HepG2 (cell line): ENCODE measurements around the gene PDZD2. TPM values are rescaled to one million over a fixed set of nuclear protein-coding genes. Genes with fewer than 3 reads are reported as not detected.

Experiments
- ATAC-seq: fragments of 200-7000 bp; cut with Tn5 transposase; 3 replicates; pipeline ENCODE4 v1.9.1; 2020; ENCODE audit warnings: mild to moderate bottlenecking, moderate library complexity
- BruUV-seq: library from RNA; stranded (reverse); fragments of 400-500 nt; replicated peaks from 2 replicates; lab custom pipeline; 2021; lab: Mats Ljungman, UMichigan
- CTCF ChIA-PET: fragments of 300-600 bp; formaldehyde crosslinking; extraction: SDS; loops from one replicate; lab custom pipeline; 2021; ENCODE audit warnings: low total read pairs, inconsistent platforms, low intra/inter-chr PET ratio; lab: Yijun Ruan, JAX
- POLR2A ChIA-PET: fragments of 350-600 bp; sonication (Branson Sonifier 250); formaldehyde crosslinking; loops from one replicate; lab custom pipeline; 2020; ENCODE audit warnings: antibody characterized with exemption, inconsistent platforms; lab: Yijun Ruan, JAX
- DNase-seq: peaks from one replicate; pipeline ENCODE4 v3.0.0-alpha.2; 2015; ENCODE audit warnings: low spot score
- FAIRE-seq: peaks from 3 replicates; lab custom pipeline; 2011; peaks lifted over from hg19 to GRCh38; lab: Jason Lieb, UNC
- H2AFZ ChIP-seq: one replicate; pipeline ENCODE4 v1.6.1; 2011; ENCODE audit warnings: low read length, inconsistent platforms
- H3K27ac ChIP-seq: fragments of 300-600 bp; 3 replicates; pipeline ENCODE4 v1.8.0; 2011; ENCODE audit warnings: mixed run types, mild to moderate bottlenecking, mixed read lengths, low read length, inconsistent platforms; ENCODE audit not compliant: insufficient read depth; ENCODE audit errors: extremely low read length
- H3K27me3 ChIP-seq, 2 experiments: fragments of 200-600 bp in 1 of 2; 2 replicates in 1 of 2; 3 replicates in 1 of 2; pipeline versions ENCODE4 v1.6.0 to v1.8.0; 2011; ENCODE audit warnings: low read length in 2 of 2, mild to moderate bottlenecking in 2 of 2, moderate library complexity in 2 of 2, inconsistent platforms in 1 of 2; ENCODE audit not compliant: insufficient read depth in 2 of 2, control insufficient read depth in 1 of 2
- H3K36me3 ChIP-seq, 2 experiments: fragments of 200-600 bp in 1 of 2; replicated peaks in 1 of 2; 2 replicates in 1 of 2; 3 replicates in 1 of 2; pipeline versions ENCODE4 v1.5.1 to v1.8.0; 2011; ENCODE audit warnings: low read length in 2 of 2, inconsistent platforms in 1 of 2; ENCODE audit not compliant: insufficient read depth in 2 of 2, control insufficient read depth in 1 of 2
- H3K4me1 ChIP-seq: 2 replicates; pipeline ENCODE4 v1.5.1; 2012; ENCODE audit warnings: low read length, inconsistent platforms; ENCODE audit not compliant: insufficient read depth
- H3K4me2 ChIP-seq: 2 replicates; pipeline ENCODE4 v1.6.0; 2011; ENCODE audit warnings: low read depth, low read length, inconsistent platforms
- H3K4me3 ChIP-seq, 3 experiments: fragments of 200-600 bp in 1 of 3; sonication (generic), shearing (Covaris generic) in 1 of 3; replicated peaks in 1 of 3; 2 replicates each; pipeline ENCODE4 v1.5.1; 2011 to 2016; ENCODE audit warnings: low read length in 3 of 3, inconsistent platforms in 2 of 3, low read depth in 2 of 3, mild to moderate bottlenecking in 2 of 3, control low read depth in 1 of 3, mixed read lengths in 1 of 3; ENCODE audit not compliant: insufficient read depth in 1 of 3
- H3K79me2 ChIP-seq: one replicate; pipeline ENCODE4 v1.6.1; 2011; ENCODE audit warnings: low read length, inconsistent platforms; ENCODE audit not compliant: insufficient read depth
- H3K9ac ChIP-seq: 2 replicates; pipeline ENCODE4 v1.6.0; 2011; ENCODE audit warnings: mild to moderate bottlenecking, low read depth, low read length, inconsistent platforms; ENCODE audit not compliant: insufficient read depth
- H3K9me3 ChIP-seq: 2 replicates; pipeline ENCODE4 v1.5.1; 2012; ENCODE audit warnings: mild to moderate bottlenecking, low read length
- H4K20me1 ChIP-seq: 2 replicates; pipeline ENCODE4 v1.6.0; 2011; ENCODE audit warnings: inconsistent platforms, mild to moderate bottlenecking, low read length, moderate library complexity; ENCODE audit not compliant: insufficient read depth
- CENPX ChIP-seq: sonication (generic); formaldehyde crosslinking; IDR thresholded peaks from 2 replicates; pipeline ENCODE4 v1.9.0; 2021; ENCODE audit warnings: mild to moderate bottlenecking, missing genetic modification reagents, moderate library complexity
- ELF1 ChIP-seq: sonication (generic); formaldehyde crosslinking; IDR thresholded peaks from 2 replicates; pipeline ENCODE4 v1.4.0; 2020; ENCODE audit warnings: missing genetic modification reagents
- ETV5 ChIP-seq: IDR thresholded peaks from 2 replicates; pipeline ENCODE4 v1.6.1; 2018; ENCODE audit warnings: missing biosample characterization, missing genetic modification reagents, inconsistent platforms, borderline replicate concordance
- EZH2 ChIP-seq: conservative IDR thresholded peaks from 2 replicates; pipeline ENCODE4 v1.6.1; 2012; ENCODE audit warnings: mild to moderate bottlenecking, low read depth, low read length, moderate library complexity
- GATAD2A ChIP-seq: IDR thresholded peaks from 2 replicates; pipeline ENCODE4 v1.6.1; 2016
- HDAC1 ChIP-seq: sonication (generic); formaldehyde crosslinking; IDR thresholded peaks from 2 replicates; pipeline ENCODE4 v1.5.1; 2020; ENCODE audit warnings: mild to moderate bottlenecking, missing genetic modification reagents
- IKZF1 ChIP-seq: fragments of 450-650 bp; IDR thresholded peaks from 2 replicates; pipeline ENCODE4 v1.7.1; 2016
- MIXL1 ChIP-seq: IDR thresholded peaks from 2 replicates; pipeline ENCODE4 v1.6.1; 2016
- PRPF4 ChIP-seq: fragments of 200-400 bp; formaldehyde crosslinking; IDR thresholded peaks from 2 replicates; pipeline ENCODE4 v1.6.1; 2016; ENCODE audit warnings: low read length, low read depth; ENCODE audit not compliant: poor library complexity, severe bottlenecking
- SNAPC4 ChIP-seq: sonication (generic); formaldehyde crosslinking; IDR thresholded peaks from 2 replicates; pipeline ENCODE4 v1.4.0; 2020; ENCODE audit warnings: mild to moderate bottlenecking, missing genetic modification reagents
- ZNF124 ChIP-seq: sonication (generic); formaldehyde crosslinking; IDR thresholded peaks from 2 replicates; pipeline ENCODE4 v1.4.0; 2020; ENCODE audit warnings: missing genetic modification reagents
- ZNF138 ChIP-seq: sonication (generic); formaldehyde crosslinking; IDR thresholded peaks from 2 replicates; pipeline ENCODE4 v1.5.0; 2020; ENCODE audit warnings: mild to moderate bottlenecking, low read depth, missing genetic modification reagents
- ZNF460 ChIP-seq: sonication (generic); formaldehyde crosslinking; IDR thresholded peaks from 2 replicates; pipeline ENCODE4 v1.5.1; 2020; ENCODE audit warnings: missing genetic modification reagents, mild to moderate bottlenecking, borderline replicate concordance
- ZNF468 ChIP-seq: sonication (generic); formaldehyde crosslinking; IDR thresholded peaks from 2 replicates; pipeline ENCODE4 v1.8.0; 2022; ENCODE audit warnings: mild to moderate bottlenecking, moderate library complexity, missing genetic modification reagents
- ZNF543 ChIP-seq: sonication (generic); formaldehyde crosslinking; IDR thresholded peaks from 2 replicates; pipeline ENCODE4 v1.4.0; 2020; ENCODE audit warnings: mild to moderate bottlenecking, missing genetic modification reagents
- ZSCAN9 ChIP-seq: IDR thresholded peaks from 2 replicates; pipeline ENCODE4 v1.6.1; 2016; ENCODE audit warnings: borderline replicate concordance
- WGBS: methylation state at CpG from one replicate; pipeline ENCODE4 v1.1.6; 2017; ENCODE audit warnings: low lambda C conversion rate; 5-methylcytosine and 5-hydroxymethylcytosine counted together
- in situ Hi-C: cut with HindIII; loops from 2 replicates; pipeline ENCODE4 v1.10.0; 2017; ENCODE audit warnings: low pct_unique_long_range_greater_than_20kb; ENCODE audit not compliant: extremely low pct_ligation_motif_present
- intact Hi-C: fragments of 100-400 bp; cut with micrococcal nuclease; formaldehyde crosslinking; loops from one replicate; pipeline ENCODE4 v1.10.0; 2022; ENCODE audit not compliant: unreplicated experiment
- polyA plus RNA-seq, 8 experiments: library from polyadenylated mRNA; depleted of rRNA in 3 of 8; stranded (reverse) in 7 of 8; unstranded in 1 of 8; fragments of >200 nt; fragmentation: Illumina TruSeq in 4 of 8; extraction: Trizol in 4 of 8; gene quantifications; 2 replicates each; pipeline versions ENCODE4 v1.2.1 to v1.2.3, GENCODE V29; 2011 to 2016; ENCODE audit warnings: low read depth in 4 of 8, missing spikeins in 1 of 8, mixed read lengths in 1 of 8; ENCODE audit not compliant: insufficient read depth in 1 of 8
- total RNA-seq, 5 experiments: library from RNA; depleted of rRNA; stranded (reverse); fragments of >200 nt; fragmentation: Illumina TruSeq; extraction: Trizol; gene quantifications; 2 replicates each; pipeline ENCODE4 v1.2.3, GENCODE V29; 2016; ENCODE audit warnings: low read depth in 1 of 5
- TF ChIP-seq, protein P1 (sequence below): sonication (generic); formaldehyde crosslinking; IDR thresholded peaks from 2 replicates; pipeline ENCODE4 v1.4.0; 2020; ENCODE audit warnings: missing genetic modification reagents

PDZD2 gene
- total and polyA plus RNA-seq, 2 of the 13 experiments (the other 11 are each of a cell fraction or from before 2014, with no cell fraction given) = 0.04 TPM; not detected in 1

DNA sequence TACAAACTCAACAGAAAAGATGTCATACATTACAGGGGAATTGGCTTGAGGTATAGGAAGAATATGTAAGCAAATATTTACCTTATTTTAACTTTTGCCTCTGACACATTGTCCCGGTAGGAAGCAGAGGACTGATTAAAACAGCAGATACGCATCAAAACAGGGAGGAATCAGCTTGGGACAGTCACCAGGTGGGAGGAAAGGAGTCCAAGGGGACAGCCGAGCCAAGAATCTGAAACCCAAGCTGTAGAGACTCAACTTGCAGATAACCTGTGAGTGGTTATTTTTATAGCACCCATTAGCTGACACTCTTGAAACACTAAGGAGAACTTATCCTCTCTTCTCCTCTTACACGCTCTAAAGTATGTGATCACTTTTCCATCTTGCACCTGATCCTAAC is 22.3 kb downstream of the PDZD2 start:
- BruUV-seq = no TSS peak
- Histone ChIP-seq H3K36me3 (no peaks in the 10 kb centered on the region), H3K4me2 (no peak overlapping the region), H3K79me2 (no peaks in the 10 kb centered on the region), H3K9me3 (no peaks in the 10 kb centered on the region), H3K4me3 (no peak overlapping the region), H3K4me1 (no peaks in the 10 kb centered on the region), H2AFZ (no peak overlapping the region), H3K27me3 (peaks cover 0 to 31% of the 10 kb centered on the region in 2 experiments; a peak in 4 of 5 replicates), H4K20me1 (no peaks in the 10 kb centered on the region), H3K9ac (no peak overlapping the region), H3K27ac (no peak overlapping the region)
- ChIA-PET POLR2A (no interaction called here), CTCF (no interaction called here)
- intact Hi-C loops = no loop called here
- WGBS = 25% methylated on average over 4 of the region's 4 CpGs
- no peak for TF ChIP-seq CENPX
- TF ChIP-seq MIXL1 (CRISPR knock-in tag) = no peak
- TF ChIP-seq IKZF1 = no peak
- TF ChIP-seq, protein P1, sequence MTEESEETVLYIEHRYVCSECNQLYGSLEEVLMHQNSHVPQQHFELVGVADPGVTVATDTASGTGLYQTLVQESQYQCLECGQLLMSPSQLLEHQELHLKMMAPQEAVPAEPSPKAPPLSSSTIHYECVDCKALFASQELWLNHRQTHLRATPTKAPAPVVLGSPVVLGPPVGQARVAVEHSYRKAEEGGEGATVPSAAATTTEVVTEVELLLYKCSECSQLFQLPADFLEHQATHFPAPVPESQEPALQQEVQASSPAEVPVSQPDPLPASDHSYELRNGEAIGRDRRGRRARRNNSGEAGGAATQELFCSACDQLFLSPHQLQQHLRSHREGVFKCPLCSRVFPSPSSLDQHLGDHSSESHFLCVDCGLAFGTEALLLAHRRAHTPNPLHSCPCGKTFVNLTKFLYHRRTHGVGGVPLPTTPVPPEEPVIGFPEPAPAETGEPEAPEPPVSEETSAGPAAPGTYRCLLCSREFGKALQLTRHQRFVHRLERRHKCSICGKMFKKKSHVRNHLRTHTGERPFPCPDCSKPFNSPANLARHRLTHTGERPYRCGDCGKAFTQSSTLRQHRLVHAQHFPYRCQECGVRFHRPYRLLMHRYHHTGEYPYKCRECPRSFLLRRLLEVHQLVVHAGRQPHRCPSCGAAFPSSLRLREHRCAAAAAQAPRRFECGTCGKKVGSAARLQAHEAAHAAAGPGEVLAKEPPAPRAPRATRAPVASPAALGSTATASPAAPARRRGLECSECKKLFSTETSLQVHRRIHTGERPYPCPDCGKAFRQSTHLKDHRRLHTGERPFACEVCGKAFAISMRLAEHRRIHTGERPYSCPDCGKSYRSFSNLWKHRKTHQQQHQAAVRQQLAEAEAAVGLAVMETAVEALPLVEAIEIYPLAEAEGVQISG (CRISPR knock-in tag) = no peak
- TF ChIP-seq ZNF124 (CRISPR knock-in tag) = no peak
- TF ChIP-seq GATAD2A = no peak
- TF ChIP-seq ETV5 (CRISPR knock-in tag) = no peak
- no peak for TF ChIP-seq ZNF138 (CRISPR knock-in tag)
- no peak for TF ChIP-seq ELF1 (CRISPR knock-in tag)
- TF ChIP-seq EZH2 = no peak
- TF ChIP-seq ZNF543 (CRISPR knock-in tag) = no peak
- no peak for TF ChIP-seq HDAC1 (CRISPR knock-in tag)
- TF ChIP-seq ZSCAN9 (CRISPR knock-in tag) = no peak
- no peak for TF ChIP-seq ZNF460 (CRISPR knock-in tag)
- TF ChIP-seq PRPF4 = no peak
- TF ChIP-seq ZNF468 = no peak
- no peak for TF ChIP-seq SNAPC4 (CRISPR knock-in tag)
- DNase-seq = no peak
- in situ Hi-C loops = no loop called here
- FAIRE-seq = no peak
- ATAC-seq = no peak
